ENCODE results near the gene MIB1. TPM values are rescaled to one million over a fixed set of nuclear protein-coding genes. Genes with fewer than 3 reads are reported as not detected.
"Not testable (repeated sequence)": the region's sequence is repeated elsewhere in the genome, so short reads cannot be mapped to it uniquely, and the experiment has no call there.

The MIB1 gene
- total and polyA plus RNA-seq, 12 donors: 3.1 to 50.1 (median 20.7) TPM

DNA sequence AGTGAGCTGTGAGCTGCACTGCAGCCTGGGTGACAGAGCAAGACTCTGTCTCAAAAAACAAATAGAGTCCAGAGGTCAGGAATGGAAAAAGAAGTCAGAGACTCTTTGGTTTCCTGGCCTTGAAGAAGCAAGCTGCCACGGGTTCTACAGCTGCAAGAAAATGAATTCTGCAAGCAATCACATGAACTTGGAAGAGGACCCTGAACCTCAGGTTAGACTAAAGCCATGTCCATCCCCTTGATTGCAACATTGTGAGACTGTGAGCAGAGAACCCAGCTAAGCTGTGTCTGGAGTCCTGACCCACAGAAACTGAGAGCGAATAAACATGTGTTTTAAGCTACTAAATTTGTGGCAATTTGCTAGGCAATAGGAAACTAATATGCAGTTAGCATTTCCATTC, 12.9 kb upstream of the MIB1 start:
- Histone ChIP-seq H3K4me3 (no peak overlapping the region), H3K27me3 (no peaks in the 10 kb centered on the region), H3K4me1 (replicated peaks in 1 of 2) (no peaks in the 10 kb centered on the region), H3K36me3 (replicated peaks in 1 of 2) (no peaks in the 10 kb centered on the region), H3K27ac (no peak overlapping the region), H3K9me3 (replicated peaks in 1 of 3) (no peaks in the 10 kb centered on the region)
- no peak for DNase-seq
- no peak for TF ChIP-seq POLR2A (IDR thresholded peaks at IDR 0.05)
- TF ChIP-seq, protein P1, sequence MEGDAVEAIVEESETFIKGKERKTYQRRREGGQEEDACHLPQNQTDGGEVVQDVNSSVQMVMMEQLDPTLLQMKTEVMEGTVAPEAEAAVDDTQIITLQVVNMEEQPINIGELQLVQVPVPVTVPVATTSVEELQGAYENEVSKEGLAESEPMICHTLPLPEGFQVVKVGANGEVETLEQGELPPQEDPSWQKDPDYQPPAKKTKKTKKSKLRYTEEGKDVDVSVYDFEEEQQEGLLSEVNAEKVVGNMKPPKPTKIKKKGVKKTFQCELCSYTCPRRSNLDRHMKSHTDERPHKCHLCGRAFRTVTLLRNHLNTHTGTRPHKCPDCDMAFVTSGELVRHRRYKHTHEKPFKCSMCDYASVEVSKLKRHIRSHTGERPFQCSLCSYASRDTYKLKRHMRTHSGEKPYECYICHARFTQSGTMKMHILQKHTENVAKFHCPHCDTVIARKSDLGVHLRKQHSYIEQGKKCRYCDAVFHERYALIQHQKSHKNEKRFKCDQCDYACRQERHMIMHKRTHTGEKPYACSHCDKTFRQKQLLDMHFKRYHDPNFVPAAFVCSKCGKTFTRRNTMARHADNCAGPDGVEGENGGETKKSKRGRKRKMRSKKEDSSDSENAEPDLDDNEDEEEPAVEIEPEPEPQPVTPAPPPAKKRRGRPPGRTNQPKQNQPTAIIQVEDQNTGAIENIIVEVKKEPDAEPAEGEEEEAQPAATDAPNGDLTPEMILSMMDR (IDR thresholded peaks at IDR 0.05): no peak
- intact Hi-C loops (cut with DNase I): no loop called here
- 61 to 75% (median 71%) methylated on average over 2 of the region's 2 CpGs for WGBS, 4 donors

DNA sequence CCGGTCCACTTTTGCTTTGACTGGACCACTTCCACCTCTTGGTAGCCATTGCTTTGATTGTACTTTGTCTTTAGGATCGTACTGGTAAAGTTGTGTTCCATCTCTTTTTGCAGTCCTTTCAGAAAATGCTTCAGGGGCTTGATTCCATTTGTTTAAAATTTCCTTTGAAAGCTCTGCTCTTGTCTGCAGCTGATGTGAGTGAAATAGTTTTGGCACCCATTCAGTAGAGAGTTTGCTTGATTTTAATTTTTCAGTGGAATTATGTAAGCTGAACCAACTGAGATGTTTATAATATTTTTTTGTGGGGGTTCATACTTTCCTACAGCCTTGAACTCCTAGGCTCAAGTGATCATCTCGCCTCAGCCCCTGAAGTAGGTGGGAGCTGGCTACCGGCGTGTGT, 7.6 kb upstream of the MIB1 start:
- intact Hi-C loops (cut with DNase I): no loop called here
- no peak overlapping the region for H3K4me3 ChIP-seq
- H3K9me3 ChIP-seq (replicated peaks in 1 of 3): no peaks in the 10 kb centered on the region
- no peaks in the 10 kb centered on the region for H3K4me1 ChIP-seq (replicated peaks in 1 of 2)
- DNase-seq: no peak
- WGBS, 4 donors: 86 to 96% (median 91%) methylated on average over 5 of the region's 5 CpGs
- no peaks in the 10 kb centered on the region for H3K27me3 ChIP-seq
- no peaks in the 10 kb centered on the region for H3K36me3 ChIP-seq (replicated peaks in 1 of 2)
- no peak overlapping the region for H3K27ac ChIP-seq
- no peak for TF ChIP-seq POLR2A (IDR thresholded peaks at IDR 0.05)
- TF ChIP-seq, protein P1 (IDR thresholded peaks at IDR 0.05): no peak

DNA sequence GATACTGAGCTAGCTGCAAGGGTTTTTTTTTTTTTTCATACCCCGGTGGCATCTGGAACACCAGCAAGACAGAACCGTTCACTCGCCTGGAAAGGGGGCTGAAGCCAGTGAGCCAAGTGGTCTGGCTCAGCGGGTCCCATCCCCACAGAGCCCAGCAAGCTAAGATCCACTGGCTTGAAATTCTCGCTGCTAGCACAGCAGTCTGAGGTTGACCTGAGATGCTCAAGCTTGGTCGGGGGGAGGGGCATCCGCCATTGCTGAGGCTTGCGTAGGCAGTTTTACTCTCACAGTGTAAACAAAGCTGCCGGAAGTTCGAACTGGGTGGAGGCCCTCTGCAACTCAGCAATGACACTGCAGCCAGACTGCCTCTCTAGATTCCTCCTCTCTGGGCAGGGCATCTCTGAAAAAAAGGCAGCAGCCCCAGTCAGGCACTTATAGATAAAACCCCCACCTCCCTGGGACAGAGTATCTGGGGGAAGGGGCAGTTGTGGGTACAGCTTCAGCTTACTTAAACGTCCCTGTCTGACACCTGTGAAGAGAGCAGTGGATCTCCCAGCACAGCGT, 5.1 kb upstream of the MIB1 start:
- 65 to 74% (median 68%) methylated on average over 10 to 12 of the region's 12 CpGs for WGBS, 4 donors
- intact Hi-C loops (cut with DNase I): no loop called here
- H3K27me3 ChIP-seq: no peaks in the 10 kb centered on the region
- no peak for TF ChIP-seq POLR2A (IDR thresholded peaks at IDR 0.05)
- TF ChIP-seq, protein P1 (IDR thresholded peaks at IDR 0.05): no peak
- no peaks in the 10 kb centered on the region for H3K36me3 ChIP-seq (replicated peaks in 1 of 2)
- no peak overlapping the region for H3K27ac ChIP-seq
- no peaks in the 10 kb centered on the region for H3K9me3 ChIP-seq (replicated peaks in 1 of 3)
- H3K4me1 ChIP-seq (replicated peaks in 1 of 2): peaks cover 0 to 6% of the 10 kb centered on the region in 2 donors
- no peak overlapping the region for H3K4me3 ChIP-seq
- DNase-seq: peak in 2 of 7 donors; percentile 10 to 28

DNA sequence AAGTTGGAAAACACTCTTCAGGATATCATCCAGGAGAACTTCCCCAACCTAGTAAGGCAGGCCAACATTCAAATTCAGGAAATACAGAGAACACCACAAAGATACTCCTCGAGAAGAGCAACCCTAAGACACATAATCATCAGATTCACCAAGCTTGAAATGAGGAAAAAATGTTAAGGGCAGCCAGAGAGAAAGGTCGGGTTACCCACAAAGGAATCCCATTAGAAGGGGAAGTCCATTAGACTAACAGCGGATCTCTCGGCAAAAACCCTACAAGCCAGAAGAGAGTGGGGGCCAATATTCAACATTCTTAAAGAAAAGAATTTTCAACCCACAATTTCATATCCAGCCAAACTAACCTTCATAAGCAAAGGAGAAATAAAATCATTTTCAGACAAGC, 3.7 kb upstream of the MIB1 start:
- H3K4me3 ChIP-seq; H3K36me3 ChIP-seq (replicated peaks in 1 of 2); H3K4me1 ChIP-seq (replicated peaks in 1 of 2); H3K27ac ChIP-seq; DNase-seq; H3K27me3 ChIP-seq; H3K9me3 ChIP-seq (replicated peaks in 1 of 3); intact Hi-C loops (cut with DNase I): not testable (repeated sequence)
- WGBS, 4 donors: 90 to 97% (median 94%) methylated on average over 4 of the region's 4 CpGs
